Ishikawa (cell line): Measurements from ENCODE around the gene FOXC1.

Experiments used
- CEBPB ChIP-seq: IDR thresholded peaks from 2 replicates; pipeline ENCODE4 v1.6.1; 2012
- CREB1 ChIP-seq: IDR thresholded peaks from 2 replicates; pipeline ENCODE4 v1.6.1; 2012; ENCODE audit warnings: low read depth
- EGR1 ChIP-seq: IDR thresholded peaks from 2 replicates; pipeline ENCODE4 v1.6.1; 2012
- EP300 ChIP-seq: IDR thresholded peaks from 2 replicates; pipeline ENCODE4 v1.6.1; 2012; ENCODE audit warnings: borderline replicate concordance
- FOXM1 ChIP-seq: IDR thresholded peaks from 2 replicates; pipeline ENCODE4 v1.6.1; 2012; ENCODE audit warnings: low read depth, borderline replicate concordance
- TAF1 ChIP-seq: IDR thresholded peaks from 2 replicates; pipeline ENCODE4 v1.6.1; 2012; ENCODE audit warnings: low read depth, mild to moderate bottlenecking
- TEAD4 ChIP-seq: IDR thresholded peaks from 2 replicates; pipeline ENCODE4 v1.6.1; 2012
- ZBTB7A ChIP-seq: IDR thresholded peaks from 2 replicates; pipeline ENCODE4 v1.6.1; 2012; ENCODE audit warnings: low read depth
- TF ChIP-seq, protein P1 (sequence below): IDR thresholded peaks from 2 replicates; pipeline ENCODE4 v1.6.1; 2012
- TF ChIP-seq, protein P2 (sequence below): IDR thresholded peaks from 2 replicates; pipeline ENCODE4 v1.6.1; 2012; ENCODE audit warnings: low read depth, mild to moderate bottlenecking
- TF ChIP-seq, protein P3 (sequence below): IDR thresholded peaks from 2 replicates; pipeline ENCODE4 v1.6.1; 2012

DNA sequence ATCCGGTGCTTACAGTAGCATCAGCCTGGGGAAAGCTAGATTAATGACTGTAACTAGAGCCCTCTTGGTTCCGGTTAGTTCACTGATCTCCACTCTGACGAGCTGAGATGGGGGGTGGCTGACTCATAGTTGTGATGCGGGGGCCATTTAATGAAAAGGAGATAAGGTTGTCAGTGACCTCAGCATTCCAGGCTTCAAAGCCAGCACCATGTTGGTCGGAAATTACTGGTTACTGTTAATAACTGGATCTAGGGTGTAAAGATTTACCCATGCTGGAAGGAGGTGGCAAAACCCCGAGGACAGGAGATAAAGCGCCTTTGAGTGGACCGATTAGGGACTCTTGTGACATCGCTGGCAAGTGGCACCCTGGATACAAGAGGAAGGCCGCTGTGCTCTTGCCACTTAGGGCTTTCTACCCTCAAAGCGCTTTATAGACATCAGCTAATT is 21.1 kb downstream of the FOXC1 start:
- TF ChIP-seq ZBTB7A = no peak
- TF ChIP-seq, protein P1, sequence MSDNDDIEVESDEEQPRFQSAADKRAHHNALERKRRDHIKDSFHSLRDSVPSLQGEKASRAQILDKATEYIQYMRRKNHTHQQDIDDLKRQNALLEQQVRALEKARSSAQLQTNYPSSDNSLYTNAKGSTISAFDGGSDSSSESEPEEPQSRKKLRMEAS = no peak
- no peak for TF ChIP-seq EP300
- TF ChIP-seq, protein P2, sequence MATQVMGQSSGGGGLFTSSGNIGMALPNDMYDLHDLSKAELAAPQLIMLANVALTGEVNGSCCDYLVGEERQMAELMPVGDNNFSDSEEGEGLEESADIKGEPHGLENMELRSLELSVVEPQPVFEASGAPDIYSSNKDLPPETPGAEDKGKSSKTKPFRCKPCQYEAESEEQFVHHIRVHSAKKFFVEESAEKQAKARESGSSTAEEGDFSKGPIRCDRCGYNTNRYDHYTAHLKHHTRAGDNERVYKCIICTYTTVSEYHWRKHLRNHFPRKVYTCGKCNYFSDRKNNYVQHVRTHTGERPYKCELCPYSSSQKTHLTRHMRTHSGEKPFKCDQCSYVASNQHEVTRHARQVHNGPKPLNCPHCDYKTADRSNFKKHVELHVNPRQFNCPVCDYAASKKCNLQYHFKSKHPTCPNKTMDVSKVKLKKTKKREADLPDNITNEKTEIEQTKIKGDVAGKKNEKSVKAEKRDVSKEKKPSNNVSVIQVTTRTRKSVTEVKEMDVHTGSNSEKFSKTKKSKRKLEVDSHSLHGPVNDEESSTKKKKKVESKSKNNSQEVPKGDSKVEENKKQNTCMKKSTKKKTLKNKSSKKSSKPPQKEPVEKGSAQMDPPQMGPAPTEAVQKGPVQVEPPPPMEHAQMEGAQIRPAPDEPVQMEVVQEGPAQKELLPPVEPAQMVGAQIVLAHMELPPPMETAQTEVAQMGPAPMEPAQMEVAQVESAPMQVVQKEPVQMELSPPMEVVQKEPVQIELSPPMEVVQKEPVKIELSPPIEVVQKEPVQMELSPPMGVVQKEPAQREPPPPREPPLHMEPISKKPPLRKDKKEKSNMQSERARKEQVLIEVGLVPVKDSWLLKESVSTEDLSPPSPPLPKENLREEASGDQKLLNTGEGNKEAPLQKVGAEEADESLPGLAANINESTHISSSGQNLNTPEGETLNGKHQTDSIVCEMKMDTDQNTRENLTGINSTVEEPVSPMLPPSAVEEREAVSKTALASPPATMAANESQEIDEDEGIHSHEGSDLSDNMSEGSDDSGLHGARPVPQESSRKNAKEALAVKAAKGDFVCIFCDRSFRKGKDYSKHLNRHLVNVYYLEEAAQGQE = no peak
- no peak for TF ChIP-seq TAF1
- no peak for TF ChIP-seq FOXM1
- TF ChIP-seq, protein P3, sequence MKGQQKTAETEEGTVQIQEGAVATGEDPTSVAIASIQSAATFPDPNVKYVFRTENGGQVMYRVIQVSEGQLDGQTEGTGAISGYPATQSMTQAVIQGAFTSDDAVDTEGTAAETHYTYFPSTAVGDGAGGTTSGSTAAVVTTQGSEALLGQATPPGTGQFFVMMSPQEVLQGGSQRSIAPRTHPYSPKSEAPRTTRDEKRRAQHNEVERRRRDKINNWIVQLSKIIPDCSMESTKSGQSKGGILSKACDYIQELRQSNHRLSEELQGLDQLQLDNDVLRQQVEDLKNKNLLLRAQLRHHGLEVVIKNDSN = no peak
- no peak for TF ChIP-seq TEAD4
- TF ChIP-seq EGR1 = no peak
- TF ChIP-seq CREB1 = no peak
- no peak for TF ChIP-seq CEBPB
